ENCODE data around the gene EFNA5.

EFNA5 gene

DNA sequence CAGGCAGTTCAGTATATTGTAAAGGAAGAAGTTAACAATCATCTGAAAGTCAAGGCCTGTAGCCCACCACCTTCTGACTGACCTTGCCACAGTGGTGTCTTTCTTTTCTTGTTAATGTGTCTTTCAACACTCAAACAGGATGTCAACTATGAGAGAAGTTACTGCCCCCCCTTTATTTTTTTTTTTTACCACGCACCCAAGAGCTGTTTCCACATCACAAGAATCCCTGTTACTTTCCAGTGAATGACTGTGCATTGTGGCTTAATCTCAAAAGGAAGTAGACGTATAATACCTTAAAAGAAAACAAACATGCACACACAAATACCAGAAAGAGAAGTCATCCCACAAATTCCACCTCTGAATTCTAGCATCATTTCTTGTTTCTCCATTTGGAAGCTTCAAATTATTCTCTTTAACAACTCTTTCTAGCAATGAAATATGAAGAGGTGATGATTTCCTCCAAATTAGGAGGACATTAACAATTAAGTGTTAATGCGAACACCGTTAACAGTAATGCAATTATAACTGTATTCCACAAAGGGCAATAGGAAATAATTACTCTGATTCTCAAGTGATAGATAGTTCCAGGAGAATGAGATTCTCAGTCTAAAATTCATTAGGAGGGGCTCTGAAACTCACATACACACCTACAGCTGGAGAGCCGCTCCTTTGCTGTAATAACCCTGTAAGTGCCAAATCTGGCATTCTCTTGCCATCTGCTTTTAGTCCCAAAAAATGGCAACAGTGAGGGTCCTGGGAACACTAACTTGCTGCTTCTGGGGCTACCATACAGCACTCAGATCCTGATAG, 201.0 kb downstream of the EFNA5 start:
- Histone ChIP-seq H3K27ac (ENCODE audit: extremely low read depth, low read depth, low read length) (no peak overlapping the region), H3K36me3 (ENCODE audit: control insufficient read depth in 2 of 2, insufficient read depth in 1 of 2, low read length in 2 of 2) (no peaks in the 10 kb centered on the region), H3K4me3 (ENCODE audit: low read depth, low read length) (no peak overlapping the region), H3K4me1 (ENCODE audit: control insufficient read depth, insufficient read depth, low read length) (peaks cover 24% of the 10 kb centered on the region), H3K9me3 (ENCODE audit: control insufficient read depth, insufficient read depth, low read depth, low read length) (no peaks in the 10 kb centered on the region)
- TF ChIP-seq PRDM6 (tag by site-specific recombination; IDR thresholded peaks at IDR 0.05) (0 out of 2 replicates have a peak, but pooled peaks have one; percentile 27), ZNF18 (tag by site-specific recombination; IDR thresholded peaks at IDR 0.05) (no peak), ZNF629 (tag by site-specific recombination; IDR thresholded peaks at IDR 0.05) (peak; percentile 17; the same call in 1 of the 2 replicates)
- CTCF ChIA-PET: interaction anchor here (0.6 to 1.0 kb wide), 4 partner anchors 15 to 221 kb away, joined by 3 read pairs; no protein-coding TSS in a partner anchor
- POLR2A ChIA-PET: no interaction called here

- no peak overlapping the region for H3K4me3 ChIP-seq (ENCODE audit: low read depth, low read length)
- ChIA-PET POLR2A (no interaction called here), CTCF (interaction anchor here (0.6 to 0.7 kb wide), 3 partner anchors 16 to 54 kb away, joined by 3 read pairs; no protein-coding TSS in a partner anchor)
Measured at GRCh38 chr5:107469064-107469463, 201.7 kb downstream of the EFNA5 start.

GRCh38 chr5:107468276-107468675, 202.5 kb downstream of the EFNA5 start:
- H3K36me3 ChIP-seq (ENCODE audit: control insufficient read depth in 2 of 2, insufficient read depth in 1 of 2, low read length in 2 of 2): no peaks in the 10 kb centered on the region
- POLR2A ChIA-PET: no interaction called here
- peaks cover 24% of the 10 kb centered on the region for H3K4me1 ChIP-seq (ENCODE audit: control insufficient read depth, insufficient read depth, low read length)
- H3K9me3 ChIP-seq (ENCODE audit: control insufficient read depth, insufficient read depth, low read depth, low read length): no peaks in the 10 kb centered on the region
- CTCF ChIA-PET: no interaction called here
- no peak overlapping the region for H3K4me3 ChIP-seq (ENCODE audit: low read depth, low read length)
- H3K27ac ChIP-seq (ENCODE audit: extremely low read depth, low read depth, low read length): no peak overlapping the region
- TF ChIP-seq ZBTB26 (tag by site-specific recombination; optimal IDR thresholded peaks at IDR 0.05) (no peak), IKZF3 (tag by site-specific recombination; IDR thresholded peaks at IDR 0.05) (0 out of 2 replicates have a peak, but pooled peaks have one; percentile 23), ZNF624 (tag by site-specific recombination; IDR thresholded peaks at IDR 0.05) (no peak), ZNF416 (tag by site-specific recombination; IDR thresholded peaks at IDR 0.05) (no peak)
- TF ChIP-seq, protein P1, sequence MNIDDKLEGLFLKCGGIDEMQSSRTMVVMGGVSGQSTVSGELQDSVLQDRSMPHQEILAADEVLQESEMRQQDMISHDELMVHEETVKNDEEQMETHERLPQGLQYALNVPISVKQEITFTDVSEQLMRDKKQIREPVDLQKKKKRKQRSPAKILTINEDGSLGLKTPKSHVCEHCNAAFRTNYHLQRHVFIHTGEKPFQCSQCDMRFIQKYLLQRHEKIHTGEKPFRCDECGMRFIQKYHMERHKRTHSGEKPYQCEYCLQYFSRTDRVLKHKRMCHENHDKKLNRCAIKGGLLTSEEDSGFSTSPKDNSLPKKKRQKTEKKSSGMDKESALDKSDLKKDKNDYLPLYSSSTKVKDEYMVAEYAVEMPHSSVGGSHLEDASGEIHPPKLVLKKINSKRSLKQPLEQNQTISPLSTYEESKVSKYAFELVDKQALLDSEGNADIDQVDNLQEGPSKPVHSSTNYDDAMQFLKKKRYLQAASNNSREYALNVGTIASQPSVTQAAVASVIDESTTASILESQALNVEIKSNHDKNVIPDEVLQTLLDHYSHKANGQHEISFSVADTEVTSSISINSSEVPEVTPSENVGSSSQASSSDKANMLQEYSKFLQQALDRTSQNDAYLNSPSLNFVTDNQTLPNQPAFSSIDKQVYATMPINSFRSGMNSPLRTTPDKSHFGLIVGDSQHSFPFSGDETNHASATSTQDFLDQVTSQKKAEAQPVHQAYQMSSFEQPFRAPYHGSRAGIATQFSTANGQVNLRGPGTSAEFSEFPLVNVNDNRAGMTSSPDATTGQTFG (tag by site-specific recombination; IDR thresholded peaks at IDR 0.05; ENCODE audit: borderline replicate concordance): no peak
- TF ChIP-seq, protein P2, sequence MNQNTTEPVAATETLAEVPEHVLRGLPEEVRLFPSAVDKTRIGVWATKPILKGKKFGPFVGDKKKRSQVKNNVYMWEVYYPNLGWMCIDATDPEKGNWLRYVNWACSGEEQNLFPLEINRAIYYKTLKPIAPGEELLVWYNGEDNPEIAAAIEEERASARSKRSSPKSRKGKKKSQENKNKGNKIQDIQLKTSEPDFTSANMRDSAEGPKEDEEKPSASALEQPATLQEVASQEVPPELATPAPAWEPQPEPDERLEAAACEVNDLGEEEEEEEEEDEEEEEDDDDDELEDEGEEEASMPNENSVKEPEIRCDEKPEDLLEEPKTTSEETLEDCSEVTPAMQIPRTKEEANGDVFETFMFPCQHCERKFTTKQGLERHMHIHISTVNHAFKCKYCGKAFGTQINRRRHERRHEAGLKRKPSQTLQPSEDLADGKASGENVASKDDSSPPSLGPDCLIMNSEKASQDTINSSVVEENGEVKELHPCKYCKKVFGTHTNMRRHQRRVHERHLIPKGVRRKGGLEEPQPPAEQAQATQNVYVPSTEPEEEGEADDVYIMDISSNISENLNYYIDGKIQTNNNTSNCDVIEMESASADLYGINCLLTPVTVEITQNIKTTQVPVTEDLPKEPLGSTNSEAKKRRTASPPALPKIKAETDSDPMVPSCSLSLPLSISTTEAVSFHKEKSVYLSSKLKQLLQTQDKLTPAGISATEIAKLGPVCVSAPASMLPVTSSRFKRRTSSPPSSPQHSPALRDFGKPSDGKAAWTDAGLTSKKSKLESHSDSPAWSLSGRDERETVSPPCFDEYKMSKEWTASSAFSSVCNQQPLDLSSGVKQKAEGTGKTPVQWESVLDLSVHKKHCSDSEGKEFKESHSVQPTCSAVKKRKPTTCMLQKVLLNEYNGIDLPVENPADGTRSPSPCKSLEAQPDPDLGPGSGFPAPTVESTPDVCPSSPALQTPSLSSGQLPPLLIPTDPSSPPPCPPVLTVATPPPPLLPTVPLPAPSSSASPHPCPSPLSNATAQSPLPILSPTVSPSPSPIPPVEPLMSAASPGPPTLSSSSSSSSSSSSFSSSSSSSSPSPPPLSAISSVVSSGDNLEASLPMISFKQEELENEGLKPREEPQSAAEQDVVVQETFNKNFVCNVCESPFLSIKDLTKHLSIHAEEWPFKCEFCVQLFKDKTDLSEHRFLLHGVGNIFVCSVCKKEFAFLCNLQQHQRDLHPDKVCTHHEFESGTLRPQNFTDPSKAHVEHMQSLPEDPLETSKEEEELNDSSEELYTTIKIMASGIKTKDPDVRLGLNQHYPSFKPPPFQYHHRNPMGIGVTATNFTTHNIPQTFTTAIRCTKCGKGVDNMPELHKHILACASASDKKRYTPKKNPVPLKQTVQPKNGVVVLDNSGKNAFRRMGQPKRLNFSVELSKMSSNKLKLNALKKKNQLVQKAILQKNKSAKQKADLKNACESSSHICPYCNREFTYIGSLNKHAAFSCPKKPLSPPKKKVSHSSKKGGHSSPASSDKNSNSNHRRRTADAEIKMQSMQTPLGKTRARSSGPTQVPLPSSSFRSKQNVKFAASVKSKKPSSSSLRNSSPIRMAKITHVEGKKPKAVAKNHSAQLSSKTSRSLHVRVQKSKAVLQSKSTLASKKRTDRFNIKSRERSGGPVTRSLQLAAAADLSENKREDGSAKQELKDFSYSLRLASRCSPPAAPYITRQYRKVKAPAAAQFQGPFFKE (tag by site-specific recombination; IDR thresholded peaks at IDR 0.05; ENCODE audit: borderline replicate concordance): no peak

More at GRCh38 chr5:107469064-107469463, 201.7 kb downstream of the EFNA5 start:
- H3K36me3 ChIP-seq (ENCODE audit: control insufficient read depth in 2 of 2, insufficient read depth in 1 of 2, low read length in 2 of 2): no peaks in the 10 kb centered on the region
- no peaks in the 10 kb centered on the region for H3K9me3 ChIP-seq (ENCODE audit: control insufficient read depth, insufficient read depth, low read depth, low read length)
- TF ChIP-seq ZNF302 (tag by site-specific recombination; IDR thresholded peaks at IDR 0.05; ENCODE audit: low read depth): no peak
- no peak for TF ChIP-seq ZBTB48 (tag by site-specific recombination; IDR thresholded peaks at IDR 0.05)
- TF ChIP-seq, protein P3, sequence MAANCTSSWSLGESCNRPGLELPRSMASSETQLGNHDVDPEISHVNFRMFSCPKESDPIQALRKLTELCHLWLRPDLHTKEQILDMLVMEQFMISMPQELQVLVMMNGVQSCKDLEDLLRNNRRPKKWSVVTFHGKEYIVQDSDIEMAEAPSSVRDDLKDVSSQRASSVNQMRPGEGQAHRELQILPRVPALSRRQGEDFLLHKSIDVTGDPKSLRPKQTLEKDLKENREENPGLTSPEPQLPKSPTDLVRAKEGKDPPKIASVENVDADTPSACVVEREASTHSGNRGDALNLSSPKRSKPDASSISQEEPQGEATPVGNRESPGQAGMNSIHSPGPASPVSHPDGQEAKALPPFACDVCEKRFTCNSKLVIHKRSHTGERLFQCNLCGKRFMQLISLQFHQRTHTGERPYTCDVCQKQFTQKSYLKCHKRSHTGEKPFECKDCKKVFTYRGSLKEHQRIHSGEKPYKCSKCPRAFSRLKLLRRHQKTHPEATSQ (tag by site-specific recombination; IDR thresholded peaks at IDR 0.05): no peak
- no peak for TF ChIP-seq ZNF366 (tag by site-specific recombination; conservative IDR thresholded peaks at IDR 0.05)
- no peak for TF ChIP-seq HOXC10 (CRISPR knock-in tag; IDR thresholded peaks at IDR 0.05)
- TF ChIP-seq ZNF311 (tag by site-specific recombination; IDR thresholded peaks at IDR 0.05; ENCODE audit: borderline replicate concordance): no peak
- no peak for TF ChIP-seq YY1 (tag by site-specific recombination; IDR thresholded peaks at IDR 0.05)
- TF ChIP-seq ZNF837 (tag by site-specific recombination; IDR thresholded peaks at IDR 0.05): no peak
- TF ChIP-seq ZNF146 (tag by site-specific recombination; IDR thresholded peaks at IDR 0.05): no peak
- TF ChIP-seq ZNF621 (tag by site-specific recombination; IDR thresholded peaks at IDR 0.05): no peak
- TF ChIP-seq ZNF112 (tag by site-specific recombination; IDR thresholded peaks at IDR 0.05): no peak
- no peak overlapping the region for H3K27ac ChIP-seq (ENCODE audit: extremely low read depth, low read depth, low read length)
- peaks cover 24% of the 10 kb centered on the region for H3K4me1 ChIP-seq (ENCODE audit: control insufficient read depth, insufficient read depth, low read length)

Data from HEK293 (cell line).